ENCODE results near the gene SLC35F1. TPM values are rescaled to one million over a fixed set of nuclear protein-coding genes. Genes with fewer than 3 reads are reported as not detected.

Gene SLC35F1
- total and polyA plus RNA-seq, 10 of the 15 experiments (the other 5 are each of a cell fraction or from before 2014, with no cell fraction given) = 0.01 TPM; not detected in 9

DNA sequence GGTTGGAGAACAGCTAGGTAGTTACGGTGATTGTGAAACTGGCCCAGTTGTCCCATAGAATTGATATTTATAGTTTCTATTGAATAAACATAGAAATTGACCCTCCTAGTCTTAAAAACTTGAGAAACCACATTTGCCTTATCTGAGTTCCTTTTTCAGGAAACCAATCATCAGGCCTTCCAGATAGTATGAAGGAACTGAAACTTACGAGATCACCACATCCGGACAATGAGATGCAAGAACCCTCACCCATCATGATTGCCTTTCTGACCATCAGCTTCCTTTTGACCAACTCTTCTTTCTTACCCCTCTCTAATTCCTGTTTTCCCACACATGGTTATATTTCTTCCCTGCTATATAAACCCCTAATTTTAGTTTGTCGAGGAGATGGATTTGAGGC is 21.8 kb downstream of the SLC35F1 start (continued):
- TF ChIP-seq, protein P1, sequence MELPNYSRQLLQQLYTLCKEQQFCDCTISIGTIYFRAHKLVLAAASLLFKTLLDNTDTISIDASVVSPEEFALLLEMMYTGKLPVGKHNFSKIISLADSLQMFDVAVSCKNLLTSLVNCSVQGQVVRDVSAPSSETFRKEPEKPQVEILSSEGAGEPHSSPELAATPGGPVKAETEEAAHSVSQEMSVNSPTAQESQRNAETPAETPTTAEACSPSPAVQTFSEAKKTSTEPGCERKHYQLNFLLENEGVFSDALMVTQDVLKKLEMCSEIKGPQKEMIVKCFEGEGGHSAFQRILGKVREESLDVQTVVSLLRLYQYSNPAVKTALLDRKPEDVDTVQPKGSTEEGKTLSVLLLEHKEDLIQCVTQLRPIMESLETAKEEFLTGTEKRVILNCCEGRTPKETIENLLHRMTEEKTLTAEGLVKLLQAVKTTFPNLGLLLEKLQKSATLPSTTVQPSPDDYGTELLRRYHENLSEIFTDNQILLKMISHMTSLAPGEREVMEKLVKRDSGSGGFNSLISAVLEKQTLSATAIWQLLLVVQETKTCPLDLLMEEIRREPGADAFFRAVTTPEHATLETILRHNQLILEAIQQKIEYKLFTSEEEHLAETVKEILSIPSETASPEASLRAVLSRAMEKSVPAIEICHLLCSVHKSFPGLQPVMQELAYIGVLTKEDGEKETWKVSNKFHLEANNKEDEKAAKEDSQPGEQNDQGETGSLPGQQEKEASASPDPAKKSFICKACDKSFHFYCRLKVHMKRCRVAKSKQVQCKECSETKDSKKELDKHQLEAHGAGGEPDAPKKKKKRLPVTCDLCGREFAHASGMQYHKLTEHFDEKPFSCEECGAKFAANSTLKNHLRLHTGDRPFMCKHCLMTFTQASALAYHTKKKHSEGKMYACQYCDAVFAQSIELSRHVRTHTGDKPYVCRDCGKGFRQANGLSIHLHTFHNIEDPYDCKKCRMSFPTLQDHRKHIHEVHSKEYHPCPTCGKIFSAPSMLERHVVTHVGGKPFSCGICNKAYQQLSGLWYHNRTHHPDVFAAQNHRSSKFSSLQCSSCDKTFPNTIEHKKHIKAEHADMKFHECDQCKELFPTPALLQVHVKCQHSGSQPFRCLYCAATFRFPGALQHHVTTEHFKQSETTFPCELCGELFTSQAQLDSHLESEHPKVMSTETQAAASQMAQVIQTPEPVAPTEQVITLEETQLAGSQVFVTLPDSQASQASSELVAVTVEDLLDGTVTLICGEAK (IDR thresholded peaks at IDR 0.05; ENCODE audit: borderline replicate concordance) = no peak

DNA sequence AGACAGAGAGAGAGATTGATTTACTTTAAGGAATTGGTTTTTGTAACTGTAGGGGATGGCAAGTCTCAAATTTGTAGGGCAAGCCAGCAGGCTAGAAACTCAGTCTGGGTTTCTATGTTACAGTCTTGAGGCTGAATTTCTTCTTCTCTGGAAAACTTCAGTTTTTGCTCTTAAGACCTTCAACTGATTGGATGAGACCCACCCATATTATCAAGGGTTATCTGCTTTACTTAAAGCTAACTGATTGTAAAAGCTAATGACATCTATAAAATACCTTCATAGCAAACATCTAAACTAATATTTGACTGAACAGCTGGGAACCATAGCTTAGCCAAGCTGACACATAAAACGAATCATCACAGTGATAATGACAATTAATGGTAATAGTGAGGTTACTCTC is 22.4 kb downstream of the SLC35F1 start:
- ChIA-PET CTCF (no interaction called here), RAD21 (ENCODE audit: unreplicated experiment) (no interaction called here), SMC1A (ENCODE audit: uncharacterized antibody, unreplicated experiment) (no interaction called here), POLR2A (no interaction called here)
- H3K4me1 ChIP-seq (ENCODE audit: control insufficient read depth, insufficient read depth, low read length) = no peaks in the 10 kb centered on the region
- peaks cover 4% of the 10 kb centered on the region; the same call in 2 of the 3 replicates for H3K9me3 ChIP-seq (replicated peaks; ENCODE audit: control insufficient read depth, insufficient read depth, low read length)
- H3K79me2 ChIP-seq (ENCODE audit: control insufficient read depth, insufficient read depth, low read length) = no peaks in the 10 kb centered on the region
- no peak overlapping the region for H2AFZ ChIP-seq (ENCODE audit: control insufficient read depth, low read depth, low read length)
- no peak for FAIRE-seq
- 4% methylated on average over 1 of the region's 1 CpG for WGBS (ENCODE audit: insufficient coverage, insufficient replicate concordance, low lambda C conversion rate, missing lambda C conversion rate)
- no TSS peak for BruUV-seq (replicated peaks)
- H4K20me1 ChIP-seq (ENCODE audit: control insufficient read depth, insufficient read depth) = no peaks in the 10 kb centered on the region
- H3K9ac ChIP-seq (ENCODE audit: control insufficient read depth, insufficient read depth, low read length) = no peak overlapping the region
- intact Hi-C loops (cut with micrococcal nuclease; ENCODE audit: unreplicated experiment) = no loop called here
- no peak overlapping the region for H3K27ac ChIP-seq (ENCODE audit: control insufficient read depth, insufficient read depth)
- H3K27me3 ChIP-seq (replicated peaks in 1 of 2; ENCODE audit: control insufficient read depth in 2 of 2, insufficient read depth in 2 of 2, low read length in 1 of 2) = no peaks in the 10 kb centered on the region
- H3K4me2 ChIP-seq (ENCODE audit: control insufficient read depth, insufficient read depth) = no peak overlapping the region
- DNase-seq (ENCODE audit: low read depth, low spot score) = no peak
- H3K36me3 ChIP-seq (ENCODE audit: control insufficient read depth in 2 of 2, insufficient read depth in 2 of 2, low read length in 1 of 2) = no peaks in the 10 kb centered on the region
- in situ Hi-C loops (cut with MboI) = no loop called here
- H3K4me3 ChIP-seq = no peak overlapping the region
- no peak for ATAC-seq
- TF ChIP-seq SREBF1 (IDR thresholded peaks at IDR 0.05; ENCODE audit: low read length) (no peak), SRF (IDR thresholded peaks at IDR 0.05; ENCODE audit: low read depth in 2 of 2, low read length in 2 of 2) (no peak), TBL1XR1 (IDR thresholded peaks at IDR 0.05; ENCODE audit: low read depth, low read length) (no peak), EP300 (IDR thresholded peaks at IDR 0.05; ENCODE audit: borderline replicate concordance in 1 of 2, control insufficient read depth in 1 of 2, low read depth in 2 of 2, low read length in 2 of 2) (no peak), NR2F1 (conservative IDR thresholded peaks at IDR 0.05) (no peak), ZNF24 (IDR thresholded peaks at IDR 0.05) (no peak), SIN3A (IDR thresholded peaks at IDR 0.05; ENCODE audit: low read depth, low read length) (no peak), EED (IDR thresholded peaks at IDR 0.05; ENCODE audit: low read depth) (no peak), ZSCAN29 (IDR thresholded peaks at IDR 0.05) (no peak), CHD2 (IDR thresholded peaks at IDR 0.05; ENCODE audit: borderline replicate concordance, low read depth, low read length) (no peak), STAT1 (conservative IDR thresholded peaks at IDR 0.05) (no peak)
- TF ChIP-seq, protein P2, sequence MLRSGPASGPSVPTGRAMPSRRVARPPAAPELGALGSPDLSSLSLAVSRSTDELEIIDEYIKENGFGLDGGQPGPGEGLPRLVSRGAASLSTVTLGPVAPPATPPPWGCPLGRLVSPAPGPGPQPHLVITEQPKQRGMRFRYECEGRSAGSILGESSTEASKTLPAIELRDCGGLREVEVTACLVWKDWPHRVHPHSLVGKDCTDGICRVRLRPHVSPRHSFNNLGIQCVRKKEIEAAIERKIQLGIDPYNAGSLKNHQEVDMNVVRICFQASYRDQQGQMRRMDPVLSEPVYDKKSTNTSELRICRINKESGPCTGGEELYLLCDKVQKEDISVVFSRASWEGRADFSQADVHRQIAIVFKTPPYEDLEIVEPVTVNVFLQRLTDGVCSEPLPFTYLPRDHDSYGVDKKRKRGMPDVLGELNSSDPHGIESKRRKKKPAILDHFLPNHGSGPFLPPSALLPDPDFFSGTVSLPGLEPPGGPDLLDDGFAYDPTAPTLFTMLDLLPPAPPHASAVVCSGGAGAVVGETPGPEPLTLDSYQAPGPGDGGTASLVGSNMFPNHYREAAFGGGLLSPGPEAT (IDR thresholded peaks at IDR 0.05; ENCODE audit: low read depth) = no peak
- TF ChIP-seq, protein P3, sequence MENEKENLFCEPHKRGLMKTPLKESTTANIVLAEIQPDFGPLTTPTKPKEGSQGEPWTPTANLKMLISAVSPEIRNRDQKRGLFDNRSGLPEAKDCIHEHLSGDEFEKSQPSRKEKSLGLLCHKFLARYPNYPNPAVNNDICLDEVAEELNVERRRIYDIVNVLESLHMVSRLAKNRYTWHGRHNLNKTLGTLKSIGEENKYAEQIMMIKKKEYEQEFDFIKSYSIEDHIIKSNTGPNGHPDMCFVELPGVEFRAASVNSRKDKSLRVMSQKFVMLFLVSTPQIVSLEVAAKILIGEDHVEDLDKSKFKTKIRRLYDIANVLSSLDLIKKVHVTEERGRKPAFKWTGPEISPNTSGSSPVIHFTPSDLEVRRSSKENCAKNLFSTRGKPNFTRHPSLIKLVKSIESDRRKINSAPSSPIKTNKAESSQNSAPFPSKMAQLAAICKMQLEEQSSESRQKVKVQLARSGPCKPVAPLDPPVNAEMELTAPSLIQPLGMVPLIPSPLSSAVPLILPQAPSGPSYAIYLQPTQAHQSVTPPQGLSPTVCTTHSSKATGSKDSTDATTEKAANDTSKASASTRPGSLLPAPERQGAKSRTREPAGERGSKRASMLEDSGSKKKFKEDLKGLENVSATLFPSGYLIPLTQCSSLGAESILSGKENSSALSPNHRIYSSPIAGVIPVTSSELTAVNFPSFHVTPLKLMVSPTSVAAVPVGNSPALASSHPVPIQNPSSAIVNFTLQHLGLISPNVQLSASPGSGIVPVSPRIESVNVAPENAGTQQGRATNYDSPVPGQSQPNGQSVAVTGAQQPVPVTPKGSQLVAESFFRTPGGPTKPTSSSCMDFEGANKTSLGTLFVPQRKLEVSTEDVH (IDR thresholded peaks at IDR 0.05; ENCODE audit: low read depth, partially characterized antibody) = no peak
- TF ChIP-seq, protein P4, sequence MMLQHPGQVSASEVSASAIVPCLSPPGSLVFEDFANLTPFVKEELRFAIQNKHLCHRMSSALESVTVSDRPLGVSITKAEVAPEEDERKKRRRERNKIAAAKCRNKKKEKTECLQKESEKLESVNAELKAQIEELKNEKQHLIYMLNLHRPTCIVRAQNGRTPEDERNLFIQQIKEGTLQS (IDR thresholded peaks at IDR 0.05; ENCODE audit: borderline replicate concordance, extremely low read depth, low read depth, low read length) = no peak
